ENCODE results near the gene TIMP2. TPM values are rescaled to one million over a fixed set of nuclear protein-coding genes. Genes with fewer than 3 reads are reported as not detected.

TIMP2 gene
- total RNA-seq, 4 donors from 2014 or later, result 187 to 456 (median 339) TPM

- Histone ChIP-seq H3K9me3 (peaks cover 0 to 2% (median 0%) of the 10 kb centered on the region in 4 donors), H3K27me3 (no peaks in the 10 kb centered on the region), H3K36me3 (no peaks in the 10 kb centered on the region), H3K27ac (no peak overlapping the region), H3K4me3 (no peak overlapping the region), H3K4me1 (peaks cover 0 to 21% (median 0%) of the 10 kb centered on the region in 4 donors)
- 77 to 78% methylated on average over 10 of the region's 10 CpGs for WGBS, 2 donors
- TF ChIP-seq CTCF (IDR thresholded peaks at IDR 0.05), result no peak
- TF ChIP-seq POLR2A (IDR thresholded peaks at IDR 0.05), result no peak
- TF ChIP-seq EP300 (IDR thresholded peaks at IDR 0.05), result no peak
- DNase-seq (ENCODE audit: low spot score in 2 of 2), result no peak
These were observed 19.8 kb upstream of the TIMP2 start for GRCh38 chr17:78944956-78945355.

- Histone ChIP-seq H3K27me3 (no peaks in the 10 kb centered on the region), H3K4me3 (no peak overlapping the region), H3K4me1 (peaks cover 0 to 25% (median 0%) of the 10 kb centered on the region in 4 donors), H3K36me3 (no peaks in the 10 kb centered on the region), H3K27ac (no peak overlapping the region), H3K9me3 (no peaks in the 10 kb centered on the region)
- TF ChIP-seq EP300 (IDR thresholded peaks at IDR 0.05) (no peak), CTCF (IDR thresholded peaks at IDR 0.05) (no peak), POLR2A (IDR thresholded peaks at IDR 0.05) (no peak)
- DNase-seq (ENCODE audit: low spot score in 2 of 2), result no peak
- 94 to 97% methylated on average over 7 of the region's 7 CpGs for WGBS, 2 donors
These were observed 18.8 kb upstream of the TIMP2 start for GRCh38 chr17:78944026-78944425.

GRCh38 chr17:78940708-78941107 lies 15.5 kb upstream of the TIMP2 start:
- no peak for DNase-seq (ENCODE audit: low spot score in 2 of 2)
- Histone ChIP-seq H3K9me3 (no peaks in the 10 kb centered on the region), H3K4me1 (peaks cover 0 to 22% (median under 1%) of the 10 kb centered on the region in 4 donors), H3K27me3 (no peaks in the 10 kb centered on the region), H3K4me3 (no peak overlapping the region), H3K27ac (no peak overlapping the region), H3K36me3 (no peaks in the 10 kb centered on the region)
- WGBS, 2 donors, result 67 to 72% methylated on average over 6 of the region's 6 CpGs
- no peak for TF ChIP-seq CTCF (IDR thresholded peaks at IDR 0.05)
- no peak for TF ChIP-seq POLR2A (IDR thresholded peaks at IDR 0.05)
- no peak for TF ChIP-seq EP300 (IDR thresholded peaks at IDR 0.05)

GRCh38 chr17:78940258-78940657 lies 15.1 kb upstream of the TIMP2 start:
- Histone ChIP-seq H3K36me3 (no peaks in the 10 kb centered on the region), H3K27ac (no peak overlapping the region), H3K4me3 (no peak overlapping the region), H3K27me3 (no peaks in the 10 kb centered on the region), H3K9me3 (no peaks in the 10 kb centered on the region), H3K4me1 (peaks cover 0 to 27% (median 1%) of the 10 kb centered on the region in 4 donors)
- TF ChIP-seq EP300 (IDR thresholded peaks at IDR 0.05), result no peak
- TF ChIP-seq CTCF (IDR thresholded peaks at IDR 0.05), result no peak
- TF ChIP-seq POLR2A (IDR thresholded peaks at IDR 0.05), result no peak
- WGBS, 2 donors, result 68 to 81% methylated on average over 5 of the region's 5 CpGs
- no peak for DNase-seq (ENCODE audit: low spot score in 2 of 2)

GRCh38 chr17:78939615-78940014 lies 14.4 kb upstream of the TIMP2 start:
- 67 to 73% methylated on average over 6 of the region's 6 CpGs for WGBS, 2 donors
- Histone ChIP-seq H3K27me3 (no peaks in the 10 kb centered on the region), H3K9me3 (no peaks in the 10 kb centered on the region), H3K36me3 (no peaks in the 10 kb centered on the region), H3K4me3 (no peak overlapping the region), H3K27ac (no peak overlapping the region), H3K4me1 (peaks cover 0 to 33% (median 5%) of the 10 kb centered on the region in 4 donors)
- TF ChIP-seq EP300 (IDR thresholded peaks at IDR 0.05) (no peak), POLR2A (IDR thresholded peaks at IDR 0.05) (no peak), CTCF (IDR thresholded peaks at IDR 0.05) (no peak)
- DNase-seq (ENCODE audit: low spot score in 2 of 2), result no peak

Data from tibial nerve (tissue), 4 donors.